Measurements from ENCODE around the gene UBE2K. TPM values are rescaled to one million over a fixed set of nuclear protein-coding genes. Genes with fewer than 3 reads are reported as not detected.
"Not testable (repeated sequence)": the region's sequence is repeated elsewhere in the genome, so short reads cannot be mapped to it uniquely, and the experiment has no call there.

UBE2K gene
- total RNA-seq, 1 experiment from 2014 or later, result 77.7 TPM

DNA sequence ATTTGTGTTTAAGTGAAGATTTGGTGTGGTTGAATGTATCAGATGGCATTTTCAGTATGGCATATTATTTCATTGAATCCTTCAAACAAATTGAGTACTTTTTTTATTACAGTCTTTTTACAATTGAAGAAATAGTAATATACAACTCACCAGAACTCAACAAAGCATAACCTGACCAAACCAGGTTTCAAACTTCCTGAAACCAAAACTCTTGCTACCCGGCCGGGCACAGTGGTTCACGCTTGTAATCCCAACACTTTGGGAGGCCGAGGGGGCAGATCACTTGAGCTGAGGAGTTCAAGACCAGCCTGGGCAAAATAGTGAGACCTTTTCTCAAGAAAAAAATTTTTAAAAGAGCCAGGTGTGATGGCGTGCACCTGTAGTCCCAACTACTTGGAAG, 94.2 kb downstream of the UBE2K start:
- TF ChIP-seq, protein P1, sequence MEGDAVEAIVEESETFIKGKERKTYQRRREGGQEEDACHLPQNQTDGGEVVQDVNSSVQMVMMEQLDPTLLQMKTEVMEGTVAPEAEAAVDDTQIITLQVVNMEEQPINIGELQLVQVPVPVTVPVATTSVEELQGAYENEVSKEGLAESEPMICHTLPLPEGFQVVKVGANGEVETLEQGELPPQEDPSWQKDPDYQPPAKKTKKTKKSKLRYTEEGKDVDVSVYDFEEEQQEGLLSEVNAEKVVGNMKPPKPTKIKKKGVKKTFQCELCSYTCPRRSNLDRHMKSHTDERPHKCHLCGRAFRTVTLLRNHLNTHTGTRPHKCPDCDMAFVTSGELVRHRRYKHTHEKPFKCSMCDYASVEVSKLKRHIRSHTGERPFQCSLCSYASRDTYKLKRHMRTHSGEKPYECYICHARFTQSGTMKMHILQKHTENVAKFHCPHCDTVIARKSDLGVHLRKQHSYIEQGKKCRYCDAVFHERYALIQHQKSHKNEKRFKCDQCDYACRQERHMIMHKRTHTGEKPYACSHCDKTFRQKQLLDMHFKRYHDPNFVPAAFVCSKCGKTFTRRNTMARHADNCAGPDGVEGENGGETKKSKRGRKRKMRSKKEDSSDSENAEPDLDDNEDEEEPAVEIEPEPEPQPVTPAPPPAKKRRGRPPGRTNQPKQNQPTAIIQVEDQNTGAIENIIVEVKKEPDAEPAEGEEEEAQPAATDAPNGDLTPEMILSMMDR (IDR thresholded peaks at IDR 0.05; ENCODE audit: unreplicated experiment), result no peak
- no peak overlapping the region for H3K4me3 Mint-ChIP-seq (ENCODE audit: low read depth, unreplicated experiment)
- no peaks in the 10 kb centered on the region for H3K27me3 Mint-ChIP-seq (ENCODE audit: unreplicated experiment)
- no peak overlapping the region for H3K27ac Mint-ChIP-seq (ENCODE audit: unreplicated experiment)
- no peak for DNase-seq
- H3K9me3 Mint-ChIP-seq (ENCODE audit: low read depth, unreplicated experiment), result no peaks in the 10 kb centered on the region
- H3K36me3 Mint-ChIP-seq (ENCODE audit: insufficient read depth, unreplicated experiment), result no peaks in the 10 kb centered on the region
- no peaks in the 10 kb centered on the region for H3K4me1 Mint-ChIP-seq (ENCODE audit: low read depth, unreplicated experiment)
- BruUV-seq (replicated peaks), result no TSS peak
- CTCF ChIA-PET, result no interaction called here
- intact Hi-C loops (cut with micrococcal nuclease; ENCODE audit: unreplicated experiment), result no loop called here

- TF ChIP-seq, protein P1 (IDR thresholded peaks at IDR 0.05; ENCODE audit: unreplicated experiment), result no peak
- Mint-ChIP-seq H3K36me3 (ENCODE audit: insufficient read depth, unreplicated experiment) (no peaks in the 10 kb centered on the region), H3K27me3 (ENCODE audit: unreplicated experiment) (no peaks in the 10 kb centered on the region), H3K4me1 (ENCODE audit: low read depth, unreplicated experiment) (no peaks in the 10 kb centered on the region), H3K9me3 (ENCODE audit: low read depth, unreplicated experiment) (no peaks in the 10 kb centered on the region), H3K27ac (ENCODE audit: unreplicated experiment) (no peak overlapping the region), H3K4me3 (ENCODE audit: low read depth, unreplicated experiment) (no peak overlapping the region)
- no peak for DNase-seq
- CTCF ChIA-PET, result no interaction called here
- intact Hi-C loops (cut with micrococcal nuclease; ENCODE audit: unreplicated experiment), result no loop called here
- BruUV-seq (replicated peaks), result no TSS peak
Observed at GRCh38 chr4:39792529-39792928, 94.6 kb downstream of the UBE2K start.

- H3K4me3 Mint-ChIP-seq (ENCODE audit: low read depth, unreplicated experiment); BruUV-seq (replicated peaks); CTCF ChIA-PET; H3K9me3 Mint-ChIP-seq (ENCODE audit: low read depth, unreplicated experiment); H3K4me1 Mint-ChIP-seq (ENCODE audit: low read depth, unreplicated experiment); H3K27ac Mint-ChIP-seq (ENCODE audit: unreplicated experiment); H3K27me3 Mint-ChIP-seq (ENCODE audit: unreplicated experiment); H3K36me3 Mint-ChIP-seq (ENCODE audit: insufficient read depth, unreplicated experiment); intact Hi-C loops (cut with micrococcal nuclease; ENCODE audit: unreplicated experiment); DNase-seq: not testable (repeated sequence)
Observed at GRCh38 chr4:39792976-39793375, 95.0 kb downstream of the UBE2K start.

GRCh38 chr4:39802005-39802404, 104.1 kb downstream of the UBE2K start:
- DNase-seq, result no peak
- H3K9me3 Mint-ChIP-seq (ENCODE audit: low read depth, unreplicated experiment), result no peaks in the 10 kb centered on the region
- intact Hi-C loops (cut with micrococcal nuclease; ENCODE audit: unreplicated experiment), result no loop called here
- CTCF ChIA-PET, result no interaction called here
- no peaks in the 10 kb centered on the region for H3K4me1 Mint-ChIP-seq (ENCODE audit: low read depth, unreplicated experiment)
- TF ChIP-seq, protein P1 (IDR thresholded peaks at IDR 0.05; ENCODE audit: unreplicated experiment), result no peak
- H3K36me3 Mint-ChIP-seq (ENCODE audit: insufficient read depth, unreplicated experiment), result no peaks in the 10 kb centered on the region
- no peaks in the 10 kb centered on the region for H3K27me3 Mint-ChIP-seq (ENCODE audit: unreplicated experiment)
- no TSS peak for BruUV-seq (replicated peaks)
- no peak overlapping the region for H3K4me3 Mint-ChIP-seq (ENCODE audit: low read depth, unreplicated experiment)
- H3K27ac Mint-ChIP-seq (ENCODE audit: unreplicated experiment), result no peak overlapping the region

GRCh38 chr4:39808231-39808749, 110.4 kb downstream of the UBE2K start:
- peaks cover 6% of the 10 kb centered on the region for H3K36me3 Mint-ChIP-seq (ENCODE audit: insufficient read depth, unreplicated experiment)
- intact Hi-C loops (cut with micrococcal nuclease; ENCODE audit: unreplicated experiment), result no loop called here
- H3K27me3 Mint-ChIP-seq (ENCODE audit: unreplicated experiment), result no peaks in the 10 kb centered on the region
- no TSS peak for BruUV-seq (replicated peaks)
- H3K27ac Mint-ChIP-seq (ENCODE audit: unreplicated experiment), result no peak overlapping the region
- TF ChIP-seq, protein P1 (IDR thresholded peaks at IDR 0.05; ENCODE audit: unreplicated experiment), result no peak
- no peak overlapping the region for H3K4me3 Mint-ChIP-seq (ENCODE audit: low read depth, unreplicated experiment)
- H3K9me3 Mint-ChIP-seq (ENCODE audit: low read depth, unreplicated experiment), result no peaks in the 10 kb centered on the region
- CTCF ChIA-PET, result no interaction called here
- peaks cover 11% of the 10 kb centered on the region for H3K4me1 Mint-ChIP-seq (ENCODE audit: low read depth, unreplicated experiment)
- DNase-seq, result no peak
